Right atrium auricular region (tissue), 2 donors: Measurements from ENCODE around the gene HAUS8. TPM values are rescaled to one million over a fixed set of nuclear protein-coding genes. Genes with fewer than 3 reads are reported as not detected.

Experiments
- DNase-seq: peaks from one replicate; pipeline ENCODE4 v3.0.0-alpha.2; 2019; ENCODE audit warnings: low spot score
- H3K27ac ChIP-seq, 2 donors: fragments of 200-600 bp; sonication (generic); 1 replicate in 1 of 2; 2 replicates in 1 of 2; pipeline ENCODE4 v1.5.1; 2016 to 2019
- H3K27me3 ChIP-seq, 2 donors: fragments of 200-600 bp; sonication (generic); one replicate each; pipeline versions ENCODE4 v1.5.1 to v1.6.0; 2017 to 2019
- H3K36me3 ChIP-seq: fragments of 200-600 bp; sonication (generic); one replicate; pipeline ENCODE4 v1.5.1; 2016
- H3K4me1 ChIP-seq, 2 donors: fragments of 200-600 bp; sonication (generic); one replicate each; pipeline versions ENCODE4 v1.5.1 to v1.6.0; 2017 to 2019
- H3K4me3 ChIP-seq, 2 donors: fragments of 200-600 bp; sonication (generic); 1 replicate in 1 of 2; 2 replicates in 1 of 2; pipeline ENCODE4 v1.5.1; 2017 to 2019; ENCODE audit warnings: mild to moderate bottlenecking in 1 of 2, moderate library complexity in 1 of 2
- H3K9me3 ChIP-seq, 2 donors: fragments of 200-600 bp; sonication (generic); one replicate each; pipeline ENCODE4 v1.5.1; 2019
- total RNA-seq, 2 donors: library from RNA; depleted of rRNA; stranded (reverse); fragments of >200 nt; gene quantifications; one replicate each; pipeline ENCODE4 v1.1.0, GENCODE V29; 2016
- TF ChIP-seq, protein P1 (sequence below), 2 donors: fragments of 200-600 bp; sonication (generic); IDR thresholded peaks; one replicate each; pipeline ENCODE4 v1.5.1; 2019; ENCODE audit warnings: antibody characterized with exemption in 2 of 2

HAUS8 gene
- total RNA-seq, 2 donors from 2014 or later, result 2.5 to 5.0 TPM

DNA sequence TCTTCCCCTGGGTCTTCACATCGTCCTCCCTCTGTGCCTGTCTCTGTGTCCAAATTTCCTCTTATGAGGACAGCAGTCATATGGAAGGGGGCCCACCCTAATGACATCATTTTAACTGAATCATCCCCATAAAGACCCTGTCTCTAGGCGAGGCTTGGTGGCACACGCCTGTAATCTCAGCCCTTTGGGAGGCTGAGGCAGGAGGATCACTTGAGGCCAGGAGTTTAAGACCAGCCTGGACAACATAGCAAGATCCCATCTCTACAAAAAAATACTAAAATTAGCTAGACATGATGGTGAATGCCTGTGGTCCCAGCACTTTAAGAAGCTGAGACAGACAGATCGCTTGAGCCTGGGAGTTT lies 5.2 kb upstream of the HAUS8 start:
- TF ChIP-seq, protein P1, sequence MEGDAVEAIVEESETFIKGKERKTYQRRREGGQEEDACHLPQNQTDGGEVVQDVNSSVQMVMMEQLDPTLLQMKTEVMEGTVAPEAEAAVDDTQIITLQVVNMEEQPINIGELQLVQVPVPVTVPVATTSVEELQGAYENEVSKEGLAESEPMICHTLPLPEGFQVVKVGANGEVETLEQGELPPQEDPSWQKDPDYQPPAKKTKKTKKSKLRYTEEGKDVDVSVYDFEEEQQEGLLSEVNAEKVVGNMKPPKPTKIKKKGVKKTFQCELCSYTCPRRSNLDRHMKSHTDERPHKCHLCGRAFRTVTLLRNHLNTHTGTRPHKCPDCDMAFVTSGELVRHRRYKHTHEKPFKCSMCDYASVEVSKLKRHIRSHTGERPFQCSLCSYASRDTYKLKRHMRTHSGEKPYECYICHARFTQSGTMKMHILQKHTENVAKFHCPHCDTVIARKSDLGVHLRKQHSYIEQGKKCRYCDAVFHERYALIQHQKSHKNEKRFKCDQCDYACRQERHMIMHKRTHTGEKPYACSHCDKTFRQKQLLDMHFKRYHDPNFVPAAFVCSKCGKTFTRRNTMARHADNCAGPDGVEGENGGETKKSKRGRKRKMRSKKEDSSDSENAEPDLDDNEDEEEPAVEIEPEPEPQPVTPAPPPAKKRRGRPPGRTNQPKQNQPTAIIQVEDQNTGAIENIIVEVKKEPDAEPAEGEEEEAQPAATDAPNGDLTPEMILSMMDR (IDR thresholded peaks at IDR 0.05), result no peak
- Histone ChIP-seq H3K27ac (peak overlapping the region; percentile 78 to 95), H3K27me3 (no peaks in the 10 kb centered on the region), H3K9me3 (no peaks in the 10 kb centered on the region), H3K36me3 (no peaks in the 10 kb centered on the region), H3K4me3 (no peak overlapping the region), H3K4me1 (peaks cover 0 to 54% of the 10 kb centered on the region in 2 donors)
- DNase-seq, result no peak

DNA sequence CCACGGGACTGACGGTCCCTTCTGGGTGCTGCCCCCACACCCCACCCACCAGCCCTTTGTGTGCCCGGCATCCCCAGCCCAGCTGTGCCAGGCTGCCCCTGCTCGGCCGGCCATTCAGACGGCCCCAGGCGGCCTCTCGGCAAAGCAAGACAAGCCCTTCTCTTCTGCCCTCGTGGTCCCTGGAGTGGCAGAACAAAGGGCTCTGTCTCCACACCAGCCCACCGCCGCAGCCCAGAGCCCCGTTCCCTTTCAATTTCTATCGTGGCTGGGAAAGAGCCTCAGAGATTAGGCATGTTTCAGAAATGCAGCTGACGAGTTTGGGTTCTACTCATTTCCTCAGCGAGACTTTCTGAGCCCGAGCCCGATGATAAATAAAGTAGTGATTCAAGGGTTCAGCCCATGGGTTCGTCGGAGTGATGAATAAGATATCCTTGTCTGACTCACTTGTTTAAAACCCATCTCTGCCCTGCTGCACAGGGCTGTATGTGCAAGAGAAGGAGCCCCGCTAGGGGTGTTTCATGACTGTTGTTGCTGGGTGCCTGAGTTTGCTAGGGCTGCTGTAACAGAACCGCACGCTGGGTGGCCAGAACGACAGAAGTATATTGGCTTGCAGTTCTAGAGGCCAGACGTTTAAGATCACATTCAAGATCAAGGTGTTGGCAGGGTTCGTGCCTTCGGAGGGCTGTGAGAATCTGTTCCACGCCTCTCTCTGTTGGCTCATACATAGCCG lies 4.6 kb upstream of the HAUS8 start:
- Histone ChIP-seq H3K9me3 (no peaks in the 10 kb centered on the region), H3K4me1 (peaks cover 0 to 54% of the 10 kb centered on the region in 2 donors), H3K27ac (peak overlapping the region; percentile 78 to 95), H3K36me3 (no peaks in the 10 kb centered on the region), H3K4me3 (peak overlapping the region; percentile 31 to 40), H3K27me3 (no peaks in the 10 kb centered on the region)
- peak; percentile 94 for DNase-seq
- TF ChIP-seq, protein P1 (IDR thresholded peaks at IDR 0.05), result peak; percentile 23 to 64

DNA sequence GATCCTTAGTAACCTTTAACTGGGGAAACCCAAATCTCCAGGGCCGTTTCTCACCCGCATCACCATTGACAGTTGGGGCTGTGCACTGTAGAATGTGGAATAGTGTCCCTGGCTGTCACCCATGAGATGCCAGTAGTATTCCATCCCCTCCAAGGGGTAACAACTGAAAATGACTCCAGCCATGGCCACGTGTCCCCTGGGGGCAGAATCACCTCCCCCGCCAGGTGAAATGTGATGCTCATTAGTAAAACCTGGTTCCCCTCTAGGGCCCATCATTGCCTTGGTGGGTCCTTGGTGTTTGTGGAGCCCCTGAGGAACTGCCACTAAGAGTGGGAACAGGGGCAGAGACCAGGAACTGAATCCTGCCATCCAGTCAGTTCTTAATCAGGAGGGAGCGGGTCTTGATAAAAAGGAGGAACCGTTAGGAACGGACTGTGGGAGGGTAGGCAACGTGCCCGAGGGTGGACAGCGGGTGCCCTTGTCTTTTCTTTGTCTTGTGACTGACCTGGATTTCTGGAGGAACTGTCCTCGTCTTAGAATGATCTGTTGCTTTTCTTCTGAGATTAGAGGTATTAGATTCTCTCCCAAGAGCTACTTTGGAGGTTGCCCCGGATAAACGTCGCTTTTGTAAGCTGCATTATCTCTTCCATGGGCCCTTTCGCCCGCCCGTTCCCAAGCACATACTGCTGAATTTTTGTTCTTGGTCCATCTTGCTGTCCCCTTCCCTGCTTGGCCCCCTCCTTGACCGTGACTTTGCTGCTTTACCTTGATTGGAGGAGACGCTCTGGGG lies 3.9 kb upstream of the HAUS8 start:
- peak overlapping the region; percentile 31 to 40 for H3K4me3 ChIP-seq
- no peak for DNase-seq
- H3K27ac ChIP-seq, result peak overlapping the region; percentile 78 to 95
- no peaks in the 10 kb centered on the region for H3K36me3 ChIP-seq
- no peaks in the 10 kb centered on the region for H3K27me3 ChIP-seq
- peaks cover 0 to 62% of the 10 kb centered on the region in 2 donors for H3K4me1 ChIP-seq
- TF ChIP-seq, protein P1 (IDR thresholded peaks at IDR 0.05), result no peak
- no peaks in the 10 kb centered on the region for H3K9me3 ChIP-seq

DNA sequence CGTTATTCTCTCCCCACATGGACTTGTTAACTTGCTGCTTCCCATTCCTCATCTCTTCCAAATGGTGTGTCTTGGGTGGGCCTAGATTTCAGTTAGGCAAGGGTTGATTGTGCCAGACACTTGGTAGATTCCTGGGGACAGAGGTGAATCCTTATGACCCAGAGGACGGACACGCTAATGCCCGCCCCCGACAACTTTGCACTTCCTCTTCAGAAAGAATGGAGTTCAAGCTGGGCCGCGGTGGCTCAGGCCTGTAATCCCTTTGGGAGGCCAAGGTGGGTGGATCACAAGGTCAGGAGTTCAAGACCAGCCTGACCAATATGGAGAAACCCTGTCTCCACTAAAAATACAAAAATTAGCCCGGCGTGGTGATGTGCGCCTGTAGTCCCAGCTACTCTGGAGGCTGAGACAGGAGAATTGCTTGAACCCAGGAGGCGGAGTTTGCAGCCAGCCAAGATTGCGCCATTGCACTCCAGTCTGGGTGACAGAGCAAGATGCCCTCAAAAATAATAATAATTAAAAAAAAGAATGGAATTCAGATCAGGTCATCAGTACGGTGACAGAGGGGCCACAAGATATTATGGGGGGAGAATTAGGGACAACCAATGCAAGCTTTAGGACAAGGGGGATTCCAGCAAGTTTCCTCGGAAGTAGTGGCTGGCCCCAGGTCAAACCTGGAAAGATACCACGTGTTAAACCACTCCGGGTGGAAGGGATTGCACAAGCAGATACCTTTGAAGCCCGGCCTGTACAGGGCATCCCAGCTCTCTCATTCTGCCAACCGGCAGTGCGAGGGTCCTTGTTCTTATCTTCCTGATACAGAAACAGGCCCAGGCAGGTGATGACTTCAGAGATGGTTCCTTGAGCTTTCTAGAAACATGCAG lies 3.0 kb upstream of the HAUS8 start:
- no peaks in the 10 kb centered on the region for H3K27me3 ChIP-seq
- no peaks in the 10 kb centered on the region for H3K9me3 ChIP-seq
- no peak overlapping the region for H3K4me3 ChIP-seq
- TF ChIP-seq, protein P1 (IDR thresholded peaks at IDR 0.05), result no peak
- peak overlapping the region; percentile 78 to 95 for H3K27ac ChIP-seq
- H3K36me3 ChIP-seq, result no peaks in the 10 kb centered on the region
- H3K4me1 ChIP-seq, result peaks cover 0 to 65% of the 10 kb centered on the region in 2 donors
- no peak for DNase-seq

DNA sequence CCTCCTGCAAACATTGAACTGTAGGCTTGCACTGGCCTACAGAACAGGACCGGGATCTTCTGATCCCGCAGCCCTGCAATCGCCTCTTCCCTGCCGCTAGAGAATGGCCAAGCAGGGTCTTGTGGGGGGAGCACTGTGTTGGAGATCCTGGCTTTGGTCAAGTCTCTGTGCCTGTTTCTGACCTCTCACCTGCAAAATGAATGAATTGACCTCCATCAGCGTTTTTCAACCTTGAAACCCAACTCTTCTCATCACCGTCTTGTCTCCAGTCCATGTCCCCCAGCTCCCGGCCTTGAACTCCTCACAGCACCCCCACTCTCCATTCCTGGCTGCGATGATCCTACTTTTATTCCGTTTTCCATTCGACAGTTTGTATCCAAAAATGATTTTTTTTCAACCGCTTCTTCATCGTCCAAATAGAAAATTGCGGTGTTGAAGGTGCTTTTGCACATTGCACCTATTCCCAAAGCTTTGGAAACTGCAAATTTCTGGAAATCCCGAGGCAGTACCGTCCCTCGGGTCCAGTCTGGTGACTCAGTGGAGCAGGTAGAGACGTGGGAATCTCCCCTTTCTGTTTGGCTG lies 2.3 kb upstream of the HAUS8 start:
- Histone ChIP-seq H3K36me3 (no peaks in the 10 kb centered on the region), H3K4me3 (no peak overlapping the region), H3K27ac (peak overlapping the region; percentile 85 to 90), H3K4me1 (peaks cover 0 to 62% of the 10 kb centered on the region in 2 donors), H3K27me3 (no peaks in the 10 kb centered on the region), H3K9me3 (no peaks in the 10 kb centered on the region)
- TF ChIP-seq, protein P1 (IDR thresholded peaks at IDR 0.05), result no peak
- no peak for DNase-seq
